Osteocyte (in vitro differentiated cells): ENCODE measurements around the gene TPCN2. TPM values are rescaled to one million over a fixed set of nuclear protein-coding genes. Genes with fewer than 3 reads are reported as not detected.

Source experiments
- DNase-seq: peaks from one replicate; pipeline ENCODE4 v3.0.0; 2021; ENCODE audit warnings: mixed read lengths; ENCODE audit not compliant: unreplicated experiment; ENCODE audit errors: extremely low spot score
- H3K27ac Mint-ChIP-seq: one replicate; pipeline ENCODE4 v1.8.0; 2021; ENCODE audit warnings: mild to moderate bottlenecking, mixed read lengths; ENCODE audit not compliant: unreplicated experiment
- H3K27me3 Mint-ChIP-seq: one replicate; pipeline ENCODE4 v1.8.0; 2021; ENCODE audit warnings: mixed read lengths; ENCODE audit not compliant: unreplicated experiment
- H3K36me3 Mint-ChIP-seq: one replicate; pipeline ENCODE4 v1.8.0; 2021; ENCODE audit warnings: mixed read lengths; ENCODE audit not compliant: unreplicated experiment
- H3K4me1 Mint-ChIP-seq: one replicate; pipeline ENCODE4 v1.8.0; 2021; ENCODE audit warnings: mixed read lengths; ENCODE audit not compliant: unreplicated experiment
- H3K4me3 Mint-ChIP-seq: one replicate; pipeline ENCODE4 v1.8.0; 2021; ENCODE audit warnings: mild to moderate bottlenecking, moderate library complexity, mixed read lengths; ENCODE audit not compliant: unreplicated experiment
- H3K9me3 Mint-ChIP-seq: one replicate; pipeline ENCODE4 v1.8.0; 2021; ENCODE audit warnings: mixed read lengths; ENCODE audit not compliant: unreplicated experiment
- total RNA-seq: library from RNA; stranded (reverse); gene quantifications from 2 replicates; pipeline ENCODE4 v1.2.1, GENCODE V29; 2021
- TF ChIP-seq, protein P1 (sequence below): fragments of 200-600 bp; sonication (generic); IDR thresholded peaks from 2 replicates; pipeline ENCODE4 v1.5.0; 2021; ENCODE audit warnings: antibody characterized with exemption, mild to moderate bottlenecking, moderate library complexity

Gene TPCN2
- total RNA-seq, 1 donor from 2014 or later = 22.4 TPM

DNA sequence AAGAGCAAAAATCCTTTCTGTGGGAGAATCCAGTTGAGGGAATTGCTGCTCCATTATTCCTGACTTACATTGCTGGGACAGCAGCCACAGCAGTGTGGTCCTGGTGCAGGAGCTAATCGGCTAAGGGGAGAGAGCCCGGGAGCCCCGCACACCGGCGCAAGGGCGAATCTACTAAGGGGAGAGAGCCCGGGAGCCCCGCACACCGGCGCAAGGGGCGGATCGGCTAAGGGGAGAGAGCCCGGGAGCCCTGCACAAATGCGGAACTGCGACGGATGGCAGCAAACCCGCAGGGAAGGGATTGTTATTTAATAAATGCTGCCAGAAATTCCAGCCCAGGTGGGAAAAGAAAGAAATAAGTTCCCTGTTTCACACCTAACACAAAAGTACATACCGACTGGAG lies 43.5 kb downstream of the TPCN2 start:
- H3K4me1 Mint-ChIP-seq = peaks cover 23% of the 10 kb centered on the region
- H3K36me3 Mint-ChIP-seq = peaks cover 6% of the 10 kb centered on the region
- H3K27me3 Mint-ChIP-seq = no peaks in the 10 kb centered on the region
- DNase-seq = no peak
- no peak overlapping the region for H3K27ac Mint-ChIP-seq
- no peaks in the 10 kb centered on the region for H3K9me3 Mint-ChIP-seq
- H3K4me3 Mint-ChIP-seq = no peak overlapping the region
- TF ChIP-seq, protein P1, sequence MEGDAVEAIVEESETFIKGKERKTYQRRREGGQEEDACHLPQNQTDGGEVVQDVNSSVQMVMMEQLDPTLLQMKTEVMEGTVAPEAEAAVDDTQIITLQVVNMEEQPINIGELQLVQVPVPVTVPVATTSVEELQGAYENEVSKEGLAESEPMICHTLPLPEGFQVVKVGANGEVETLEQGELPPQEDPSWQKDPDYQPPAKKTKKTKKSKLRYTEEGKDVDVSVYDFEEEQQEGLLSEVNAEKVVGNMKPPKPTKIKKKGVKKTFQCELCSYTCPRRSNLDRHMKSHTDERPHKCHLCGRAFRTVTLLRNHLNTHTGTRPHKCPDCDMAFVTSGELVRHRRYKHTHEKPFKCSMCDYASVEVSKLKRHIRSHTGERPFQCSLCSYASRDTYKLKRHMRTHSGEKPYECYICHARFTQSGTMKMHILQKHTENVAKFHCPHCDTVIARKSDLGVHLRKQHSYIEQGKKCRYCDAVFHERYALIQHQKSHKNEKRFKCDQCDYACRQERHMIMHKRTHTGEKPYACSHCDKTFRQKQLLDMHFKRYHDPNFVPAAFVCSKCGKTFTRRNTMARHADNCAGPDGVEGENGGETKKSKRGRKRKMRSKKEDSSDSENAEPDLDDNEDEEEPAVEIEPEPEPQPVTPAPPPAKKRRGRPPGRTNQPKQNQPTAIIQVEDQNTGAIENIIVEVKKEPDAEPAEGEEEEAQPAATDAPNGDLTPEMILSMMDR = no peak

DNA sequence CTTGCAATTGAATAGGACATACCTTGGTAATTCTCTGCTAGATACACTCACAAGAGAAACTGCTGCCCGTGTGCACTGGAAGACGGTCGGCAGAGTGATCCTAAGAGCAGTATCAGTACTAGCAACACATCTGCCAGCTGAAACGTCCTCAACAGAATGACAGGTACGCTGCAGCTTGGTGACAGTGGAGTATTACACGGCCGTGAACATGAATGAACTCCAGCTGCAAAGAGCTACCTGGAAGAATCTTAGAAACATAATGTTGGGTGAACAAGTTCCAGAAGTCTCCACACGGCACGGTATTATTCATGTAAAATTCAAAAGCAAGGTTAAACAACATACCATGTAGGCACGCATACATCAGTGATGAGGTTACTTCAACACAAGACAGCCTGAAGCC lies 44.4 kb downstream of the TPCN2 start:
- no peak overlapping the region for H3K4me3 Mint-ChIP-seq
- peaks cover 6% of the 10 kb centered on the region for H3K36me3 Mint-ChIP-seq
- TF ChIP-seq, protein P1 = no peak
- H3K27ac Mint-ChIP-seq = no peak overlapping the region
- no peaks in the 10 kb centered on the region for H3K9me3 Mint-ChIP-seq
- no peaks in the 10 kb centered on the region for H3K27me3 Mint-ChIP-seq
- DNase-seq = no peak
- H3K4me1 Mint-ChIP-seq = peaks cover 23% of the 10 kb centered on the region

DNA sequence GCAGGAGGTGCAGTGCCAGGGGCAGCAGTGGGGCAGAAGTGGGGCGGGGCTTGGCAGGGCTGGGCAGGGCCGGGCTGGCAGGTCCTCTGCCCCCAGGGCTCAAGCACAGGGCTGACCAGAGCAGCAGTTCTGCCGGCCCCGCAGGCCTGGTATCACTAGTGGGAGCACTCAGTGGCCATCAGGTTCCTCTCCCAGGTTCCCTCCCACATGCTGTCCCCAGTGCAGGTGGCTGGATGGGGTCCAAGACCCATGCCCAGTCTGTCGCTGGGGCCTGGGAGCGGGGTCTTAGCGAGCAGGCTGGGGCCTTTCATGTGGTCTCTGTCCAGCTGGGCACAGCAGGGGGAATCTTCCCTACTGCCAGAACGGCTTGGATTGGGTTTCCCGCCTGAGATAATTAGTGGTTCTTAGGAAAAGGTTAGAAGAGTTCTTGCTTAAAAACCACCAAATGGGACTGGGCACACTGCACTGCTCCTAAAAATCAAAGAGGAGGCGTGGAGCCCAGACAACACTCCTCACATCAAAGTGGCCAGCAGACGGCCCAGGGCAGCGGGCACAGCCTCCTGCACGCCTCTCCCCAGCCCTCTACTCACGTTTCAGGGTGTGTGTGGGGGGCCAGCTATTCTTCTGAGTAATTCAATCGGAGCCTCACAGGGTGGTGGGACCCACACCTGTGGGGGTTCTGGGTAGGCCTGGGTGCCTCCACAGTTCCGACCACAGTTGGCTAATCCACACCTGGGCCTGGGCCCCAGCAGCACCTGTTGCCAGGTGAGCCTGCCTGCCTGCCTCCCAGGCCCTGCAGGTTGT lies 45.6 kb downstream of the TPCN2 start:
- TF ChIP-seq, protein P1 = no peak
- peaks cover 13% of the 10 kb centered on the region for H3K4me1 Mint-ChIP-seq
- no peak for DNase-seq
- H3K4me3 Mint-ChIP-seq = no peak overlapping the region
- no peaks in the 10 kb centered on the region for H3K9me3 Mint-ChIP-seq
- peaks cover 3% of the 10 kb centered on the region for H3K36me3 Mint-ChIP-seq
- H3K27me3 Mint-ChIP-seq = no peaks in the 10 kb centered on the region
- no peak overlapping the region for H3K27ac Mint-ChIP-seq

DNA sequence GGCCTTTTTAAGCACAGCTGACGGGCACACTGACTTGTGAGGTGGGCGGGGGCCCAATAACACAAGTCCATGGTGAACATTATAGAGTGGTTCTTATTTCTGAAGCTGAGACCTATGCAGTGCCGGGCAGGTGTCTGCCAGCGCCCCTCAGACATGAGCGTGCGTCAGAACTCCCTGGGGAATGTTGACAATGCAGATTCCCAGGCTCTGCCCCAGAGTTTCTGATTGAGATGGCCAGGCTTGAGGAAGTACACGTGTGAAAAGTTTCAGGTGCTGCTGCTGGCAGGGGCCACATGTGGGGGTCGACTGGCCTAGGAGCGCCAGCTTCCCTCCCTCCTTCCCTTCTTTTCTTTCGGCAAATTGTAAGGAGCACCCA lies 46.2 kb downstream of the TPCN2 start:
- DNase-seq = no peak
- Mint-ChIP-seq H3K4me3 (no peak overlapping the region), H3K27me3 (no peaks in the 10 kb centered on the region), H3K36me3 (peaks cover 3% of the 10 kb centered on the region), H3K4me1 (peaks cover 10% of the 10 kb centered on the region), H3K9me3 (no peaks in the 10 kb centered on the region), H3K27ac (no peak overlapping the region)
- TF ChIP-seq, protein P1 = no peak

DNA sequence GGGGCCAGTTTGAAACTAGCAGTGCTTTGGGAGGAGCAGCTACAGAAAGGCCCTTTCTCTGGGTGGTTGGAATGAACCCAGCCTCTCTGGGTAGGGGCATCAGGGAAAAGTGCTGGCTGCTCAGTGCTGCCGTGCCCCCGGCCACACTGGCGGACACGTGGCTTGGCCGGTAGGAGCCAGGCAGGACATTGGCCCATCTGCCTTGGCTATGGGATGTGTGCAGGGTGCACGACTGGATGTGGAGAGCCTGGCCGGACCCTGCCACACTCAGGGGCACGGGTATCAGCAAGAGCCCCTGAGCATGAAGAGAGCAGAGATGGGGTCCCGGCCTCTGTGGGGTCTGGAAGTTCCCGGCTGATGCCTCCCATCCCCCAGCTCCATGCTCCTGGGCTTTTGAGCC lies 46.6 kb downstream of the TPCN2 start:
- DNase-seq = no peak
- peaks cover 10% of the 10 kb centered on the region for H3K4me1 Mint-ChIP-seq
- TF ChIP-seq, protein P1 = no peak
- H3K27me3 Mint-ChIP-seq = no peaks in the 10 kb centered on the region
- H3K36me3 Mint-ChIP-seq = peaks cover 3% of the 10 kb centered on the region
- no peaks in the 10 kb centered on the region for H3K9me3 Mint-ChIP-seq
- no peak overlapping the region for H3K4me3 Mint-ChIP-seq
- no peak overlapping the region for H3K27ac Mint-ChIP-seq
